HepG2 (cell line): Measurements from ENCODE around the gene VSTM4. TPM values are rescaled to one million over a fixed set of nuclear protein-coding genes. Genes with fewer than 3 reads are reported as not detected.

Experiments
- ATAC-seq: fragments of 200-7000 bp; cut with Tn5 transposase; 3 replicates; pipeline ENCODE4 v1.9.1; 2020; ENCODE audit warnings: mild to moderate bottlenecking, moderate library complexity
- BruUV-seq: library from RNA; stranded (reverse); fragments of 400-500 nt; replicated peaks from 2 replicates; lab custom pipeline; 2021; lab: Mats Ljungman, UMichigan
- CTCF ChIA-PET: fragments of 300-600 bp; formaldehyde crosslinking; extraction: SDS; loops from one replicate; lab custom pipeline; 2021; ENCODE audit warnings: low total read pairs, inconsistent platforms, low intra/inter-chr PET ratio; lab: Yijun Ruan, JAX
- POLR2A ChIA-PET: fragments of 350-600 bp; sonication (Branson Sonifier 250); formaldehyde crosslinking; loops from one replicate; lab custom pipeline; 2020; ENCODE audit warnings: antibody characterized with exemption, inconsistent platforms; lab: Yijun Ruan, JAX
- DNase-seq: peaks from one replicate; pipeline ENCODE4 v3.0.0-alpha.2; 2015; ENCODE audit warnings: low spot score
- FAIRE-seq: peaks from 3 replicates; lab custom pipeline; 2011; peaks lifted over from hg19 to GRCh38; lab: Jason Lieb, UNC
- H2AFZ ChIP-seq: one replicate; pipeline ENCODE4 v1.6.1; 2011; ENCODE audit warnings: low read length, inconsistent platforms
- H3K27ac ChIP-seq: fragments of 300-600 bp; 3 replicates; pipeline ENCODE4 v1.8.0; 2011; ENCODE audit warnings: mixed run types, mild to moderate bottlenecking, mixed read lengths, low read length, inconsistent platforms; ENCODE audit not compliant: insufficient read depth; ENCODE audit errors: extremely low read length
- H3K27me3 ChIP-seq, 2 experiments: fragments of 200-600 bp in 1 of 2; 2 replicates in 1 of 2; 3 replicates in 1 of 2; pipeline versions ENCODE4 v1.6.0 to v1.8.0; 2011; ENCODE audit warnings: low read length in 2 of 2, mild to moderate bottlenecking in 2 of 2, moderate library complexity in 2 of 2, inconsistent platforms in 1 of 2; ENCODE audit not compliant: insufficient read depth in 2 of 2, control insufficient read depth in 1 of 2
- H3K36me3 ChIP-seq, 2 experiments: fragments of 200-600 bp in 1 of 2; replicated peaks in 1 of 2; 2 replicates in 1 of 2; 3 replicates in 1 of 2; pipeline versions ENCODE4 v1.5.1 to v1.8.0; 2011; ENCODE audit warnings: low read length in 2 of 2, inconsistent platforms in 1 of 2; ENCODE audit not compliant: insufficient read depth in 2 of 2, control insufficient read depth in 1 of 2
- H3K4me1 ChIP-seq: 2 replicates; pipeline ENCODE4 v1.5.1; 2012; ENCODE audit warnings: low read length, inconsistent platforms; ENCODE audit not compliant: insufficient read depth
- H3K4me2 ChIP-seq: 2 replicates; pipeline ENCODE4 v1.6.0; 2011; ENCODE audit warnings: low read depth, low read length, inconsistent platforms
- H3K4me3 ChIP-seq, 3 experiments: fragments of 200-600 bp in 1 of 3; sonication (generic), shearing (Covaris generic) in 1 of 3; replicated peaks in 1 of 3; 2 replicates each; pipeline ENCODE4 v1.5.1; 2011 to 2016; ENCODE audit warnings: low read length in 3 of 3, inconsistent platforms in 2 of 3, low read depth in 2 of 3, mild to moderate bottlenecking in 2 of 3, control low read depth in 1 of 3, mixed read lengths in 1 of 3; ENCODE audit not compliant: insufficient read depth in 1 of 3
- H3K79me2 ChIP-seq: one replicate; pipeline ENCODE4 v1.6.1; 2011; ENCODE audit warnings: low read length, inconsistent platforms; ENCODE audit not compliant: insufficient read depth
- H3K9ac ChIP-seq: 2 replicates; pipeline ENCODE4 v1.6.0; 2011; ENCODE audit warnings: mild to moderate bottlenecking, low read depth, low read length, inconsistent platforms; ENCODE audit not compliant: insufficient read depth
- H3K9me3 ChIP-seq: 2 replicates; pipeline ENCODE4 v1.5.1; 2012; ENCODE audit warnings: mild to moderate bottlenecking, low read length
- H4K20me1 ChIP-seq: 2 replicates; pipeline ENCODE4 v1.6.0; 2011; ENCODE audit warnings: inconsistent platforms, mild to moderate bottlenecking, low read length, moderate library complexity; ENCODE audit not compliant: insufficient read depth
- CENPX ChIP-seq: sonication (generic); formaldehyde crosslinking; IDR thresholded peaks from 2 replicates; pipeline ENCODE4 v1.9.0; 2021; ENCODE audit warnings: mild to moderate bottlenecking, missing genetic modification reagents, moderate library complexity
- EHMT2 ChIP-seq: fragments of 200-600 bp; sonication (generic); IDR thresholded peaks from 2 replicates; pipeline ENCODE4 v1.7.0; 2017; ENCODE audit warnings: antibody characterized with exemption, low read depth, low read length, borderline replicate concordance
- ELF4 ChIP-seq: sonication (generic); formaldehyde crosslinking; IDR thresholded peaks from 2 replicates; pipeline ENCODE4 v1.5.0; 2020; ENCODE audit warnings: missing genetic modification reagents, mild to moderate bottlenecking, moderate library complexity, borderline replicate concordance
- HNF4G ChIP-seq, 2 experiments: sonication (generic) in 1 of 2; formaldehyde crosslinking in 1 of 2; IDR thresholded peaks; 2 replicates each; pipeline versions ENCODE4 v1.4.0 to v1.6.1; 2011 to 2020; ENCODE audit warnings: borderline replicate concordance in 2 of 2, low read depth in 2 of 2, mild to moderate bottlenecking in 2 of 2, low read length in 1 of 2, missing genetic modification reagents in 1 of 2, moderate library complexity in 1 of 2
- KLF11 ChIP-seq: IDR thresholded peaks from 2 replicates; pipeline ENCODE4 v1.6.1; 2016; ENCODE audit warnings: missing compliant biosample characterization
- MXD4 ChIP-seq: IDR thresholded peaks from 2 replicates; pipeline ENCODE4 v1.6.1; 2016; ENCODE audit warnings: mild to moderate bottlenecking, missing biosample characterization, missing genetic modification reagents
- NFE2 ChIP-seq: sonication (generic); formaldehyde crosslinking; IDR thresholded peaks from 2 replicates; pipeline ENCODE4 v1.4.0; 2020; ENCODE audit warnings: missing genetic modification reagents
- POLR2AphosphoS2 ChIP-seq: IDR thresholded peaks from 2 replicates; pipeline ENCODE4 v1.6.1; 2011; ENCODE audit warnings: low read depth, low read length, improper control_type of control experiment
- REPIN1 ChIP-seq: sonication (generic); formaldehyde crosslinking; IDR thresholded peaks from 2 replicates; pipeline ENCODE4 v1.8.0; 2022; ENCODE audit warnings: missing genetic modification reagents, low read depth, mild to moderate bottlenecking, borderline replicate concordance
- ZNF331 ChIP-seq: sonication (generic); formaldehyde crosslinking; IDR thresholded peaks from 2 replicates; pipeline ENCODE4 v1.4.0; 2020; ENCODE audit warnings: missing genetic modification reagents
- ZNF44 ChIP-seq: sonication (generic); formaldehyde crosslinking; IDR thresholded peaks from 2 replicates; pipeline ENCODE4 v1.5.1; 2020; ENCODE audit warnings: mild to moderate bottlenecking, missing genetic modification reagents
- ZNF850 ChIP-seq: sonication (generic); formaldehyde crosslinking; conservative IDR thresholded peaks from 2 replicates; pipeline ENCODE4 v1.9.0; 2021; ENCODE audit warnings: mild to moderate bottlenecking, missing genetic modification reagents
- ZSCAN9 ChIP-seq: IDR thresholded peaks from 2 replicates; pipeline ENCODE4 v1.6.1; 2016; ENCODE audit warnings: borderline replicate concordance
- WGBS: methylation state at CpG from one replicate; pipeline ENCODE4 v1.1.6; 2017; ENCODE audit warnings: low lambda C conversion rate; 5-methylcytosine and 5-hydroxymethylcytosine counted together
- in situ Hi-C: cut with HindIII; loops from 2 replicates; pipeline ENCODE4 v1.10.0; 2017; ENCODE audit warnings: low pct_unique_long_range_greater_than_20kb; ENCODE audit not compliant: extremely low pct_ligation_motif_present
- intact Hi-C: fragments of 100-400 bp; cut with micrococcal nuclease; formaldehyde crosslinking; loops from one replicate; pipeline ENCODE4 v1.10.0; 2022; ENCODE audit not compliant: unreplicated experiment
- polyA plus RNA-seq, 8 experiments: library from polyadenylated mRNA; depleted of rRNA in 3 of 8; stranded (reverse) in 7 of 8; unstranded in 1 of 8; fragments of >200 nt; fragmentation: Illumina TruSeq in 4 of 8; extraction: Trizol in 4 of 8; gene quantifications; 2 replicates each; pipeline versions ENCODE4 v1.2.1 to v1.2.3, GENCODE V29; 2011 to 2016; ENCODE audit warnings: low read depth in 4 of 8, missing spikeins in 1 of 8, mixed read lengths in 1 of 8; ENCODE audit not compliant: insufficient read depth in 1 of 8
- total RNA-seq, 5 experiments: library from RNA; depleted of rRNA; stranded (reverse); fragments of >200 nt; fragmentation: Illumina TruSeq; extraction: Trizol; gene quantifications; 2 replicates each; pipeline ENCODE4 v1.2.3, GENCODE V29; 2016; ENCODE audit warnings: low read depth in 1 of 5
- TF ChIP-seq, protein P1 (sequence below): sonication (generic); formaldehyde crosslinking; IDR thresholded peaks from 2 replicates; pipeline ENCODE4 v1.9.0; 2021; ENCODE audit warnings: missing genetic modification reagents, borderline replicate concordance
- TF ChIP-seq, protein P2 (sequence below): sonication (generic); formaldehyde crosslinking; IDR thresholded peaks from 2 replicates; pipeline ENCODE4 v1.8.0; 2022; ENCODE audit warnings: missing genetic modification reagents, mild to moderate bottlenecking, borderline replicate concordance
- TF ChIP-seq, protein P3 (sequence below): sonication (generic); formaldehyde crosslinking; IDR thresholded peaks from 2 replicates; pipeline ENCODE4 v1.4.0; 2020; ENCODE audit warnings: mild to moderate bottlenecking, low read depth, missing genetic modification reagents
- TF ChIP-seq, protein P4 (sequence below): sonication (generic); formaldehyde crosslinking; IDR thresholded peaks from 2 replicates; pipeline ENCODE4 v1.5.1; 2020; ENCODE audit warnings: missing genetic modification reagents, mild to moderate bottlenecking, borderline replicate concordance

Gene VSTM4
- total and polyA plus RNA-seq, 2 of the 13 experiments (the other 11 are each of a cell fraction or from before 2014, with no cell fraction given) = not detected

DNA sequence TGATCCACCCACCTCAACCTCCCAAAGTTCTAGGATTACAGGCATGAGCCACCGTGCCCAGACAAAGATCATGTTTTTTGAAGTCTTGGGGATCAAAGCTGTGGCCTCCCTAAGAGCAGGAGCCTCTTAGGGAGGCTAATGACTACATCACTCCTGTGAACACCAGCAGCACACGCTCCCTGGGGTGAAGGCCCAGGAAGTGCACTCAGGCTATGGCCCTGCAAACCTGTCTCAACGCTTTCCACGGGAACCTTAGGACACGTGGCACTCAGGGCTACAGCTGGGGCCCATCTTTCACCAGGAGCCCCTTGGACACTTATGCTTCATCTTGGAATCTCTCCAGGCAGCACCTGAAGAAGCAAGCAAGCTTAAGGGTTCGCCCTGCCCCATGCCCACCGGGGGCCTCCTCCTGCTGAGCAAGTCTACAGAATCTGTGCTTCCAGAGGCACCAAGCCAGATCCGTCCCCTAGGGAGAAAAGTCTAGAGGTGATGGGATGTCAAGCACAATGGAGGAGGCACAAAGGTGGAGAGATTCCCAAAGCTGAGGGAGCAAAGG lies 18.4 kb downstream of the VSTM4 start (continued):
- TF ChIP-seq EHMT2 = no peak
- TF ChIP-seq KLF11 (CRISPR knock-in tag) = no peak
- TF ChIP-seq HNF4G (IDR thresholded peaks at IDR 0.05; ENCODE audit: borderline replicate concordance, low read depth, low read length) = no peak
- TF ChIP-seq HNF4G (CRISPR knock-in tag; IDR thresholded peaks at IDR 0.05; ENCODE audit: borderline replicate concordance, low read depth) = no peak
- TF ChIP-seq, protein P1, sequence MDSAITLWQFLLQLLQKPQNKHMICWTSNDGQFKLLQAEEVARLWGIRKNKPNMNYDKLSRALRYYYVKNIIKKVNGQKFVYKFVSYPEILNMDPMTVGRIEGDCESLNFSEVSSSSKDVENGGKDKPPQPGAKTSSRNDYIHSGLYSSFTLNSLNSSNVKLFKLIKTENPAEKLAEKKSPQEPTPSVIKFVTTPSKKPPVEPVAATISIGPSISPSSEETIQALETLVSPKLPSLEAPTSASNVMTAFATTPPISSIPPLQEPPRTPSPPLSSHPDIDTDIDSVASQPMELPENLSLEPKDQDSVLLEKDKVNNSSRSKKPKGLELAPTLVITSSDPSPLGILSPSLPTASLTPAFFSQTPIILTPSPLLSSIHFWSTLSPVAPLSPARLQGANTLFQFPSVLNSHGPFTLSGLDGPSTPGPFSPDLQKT (CRISPR knock-in tag) = no peak
- no peak for TF ChIP-seq ZNF44
- no peak for TF ChIP-seq POLR2AphosphoS2
- TF ChIP-seq ZNF850 = no peak
- TF ChIP-seq, protein P2, sequence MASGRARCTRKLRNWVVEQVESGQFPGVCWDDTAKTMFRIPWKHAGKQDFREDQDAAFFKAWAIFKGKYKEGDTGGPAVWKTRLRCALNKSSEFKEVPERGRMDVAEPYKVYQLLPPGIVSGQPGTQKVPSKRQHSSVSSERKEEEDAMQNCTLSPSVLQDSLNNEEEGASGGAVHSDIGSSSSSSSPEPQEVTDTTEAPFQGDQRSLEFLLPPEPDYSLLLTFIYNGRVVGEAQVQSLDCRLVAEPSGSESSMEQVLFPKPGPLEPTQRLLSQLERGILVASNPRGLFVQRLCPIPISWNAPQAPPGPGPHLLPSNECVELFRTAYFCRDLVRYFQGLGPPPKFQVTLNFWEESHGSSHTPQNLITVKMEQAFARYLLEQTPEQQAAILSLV = no peak
- no peak for TF ChIP-seq NFE2 (CRISPR knock-in tag)
- no peak for TF ChIP-seq ZNF331

DNA sequence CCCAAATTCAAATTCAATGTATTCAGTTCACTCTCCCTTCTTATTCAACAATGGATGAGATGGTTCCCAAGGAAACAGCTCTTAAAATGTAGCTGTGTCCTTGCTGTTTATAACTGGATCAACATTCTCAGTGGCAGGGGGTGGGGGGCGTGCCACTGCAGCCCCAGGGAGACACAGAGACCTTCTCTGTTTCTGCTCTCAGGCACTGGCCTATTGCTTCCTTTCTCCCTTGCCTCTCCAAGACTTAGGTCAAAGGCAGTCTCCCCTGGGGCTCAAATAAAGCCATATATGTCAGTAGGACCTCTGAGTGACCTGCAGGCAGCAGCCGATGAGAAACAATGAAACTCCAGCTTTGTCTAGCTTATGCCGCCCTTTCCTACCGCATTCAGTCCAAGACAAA lies 20.7 kb downstream of the VSTM4 start:
- Histone ChIP-seq H3K9me3 (no peaks in the 10 kb centered on the region), H3K9ac (no peak overlapping the region), H3K27me3 (peaks cover 2 to 5% of the 10 kb centered on the region in 2 experiments; a peak in 2 of 5 replicates), H3K36me3 (no peaks in the 10 kb centered on the region), H2AFZ (no peak overlapping the region), H3K27ac (no peak overlapping the region), H4K20me1 (no peaks in the 10 kb centered on the region), H3K79me2 (no peaks in the 10 kb centered on the region), H3K4me1 (no peaks in the 10 kb centered on the region), H3K4me3 (no peak overlapping the region), H3K4me2 (no peak overlapping the region)
- TF ChIP-seq REPIN1 (CRISPR knock-in tag) (no peak), ZSCAN9 (no peak), CENPX (no peak), MXD4 (CRISPR knock-in tag) (no peak), ELF4 (CRISPR knock-in tag) (no peak)
- TF ChIP-seq, protein P3, sequence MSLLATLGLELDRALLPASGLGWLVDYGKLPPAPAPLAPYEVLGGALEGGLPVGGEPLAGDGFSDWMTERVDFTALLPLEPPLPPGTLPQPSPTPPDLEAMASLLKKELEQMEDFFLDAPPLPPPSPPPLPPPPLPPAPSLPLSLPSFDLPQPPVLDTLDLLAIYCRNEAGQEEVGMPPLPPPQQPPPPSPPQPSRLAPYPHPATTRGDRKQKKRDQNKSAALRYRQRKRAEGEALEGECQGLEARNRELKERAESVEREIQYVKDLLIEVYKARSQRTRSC (CRISPR knock-in tag) = no peak
- TF ChIP-seq, protein P4, sequence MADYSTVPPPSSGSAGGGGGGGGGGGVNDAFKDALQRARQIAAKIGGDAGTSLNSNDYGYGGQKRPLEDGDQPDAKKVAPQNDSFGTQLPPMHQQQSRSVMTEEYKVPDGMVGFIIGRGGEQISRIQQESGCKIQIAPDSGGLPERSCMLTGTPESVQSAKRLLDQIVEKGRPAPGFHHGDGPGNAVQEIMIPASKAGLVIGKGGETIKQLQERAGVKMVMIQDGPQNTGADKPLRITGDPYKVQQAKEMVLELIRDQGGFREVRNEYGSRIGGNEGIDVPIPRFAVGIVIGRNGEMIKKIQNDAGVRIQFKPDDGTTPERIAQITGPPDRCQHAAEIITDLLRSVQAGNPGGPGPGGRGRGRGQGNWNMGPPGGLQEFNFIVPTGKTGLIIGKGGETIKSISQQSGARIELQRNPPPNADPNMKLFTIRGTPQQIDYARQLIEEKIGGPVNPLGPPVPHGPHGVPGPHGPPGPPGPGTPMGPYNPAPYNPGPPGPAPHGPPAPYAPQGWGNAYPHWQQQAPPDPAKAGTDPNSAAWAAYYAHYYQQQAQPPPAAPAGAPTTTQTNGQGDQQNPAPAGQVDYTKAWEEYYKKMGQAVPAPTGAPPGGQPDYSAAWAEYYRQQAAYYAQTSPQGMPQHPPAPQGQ (CRISPR knock-in tag) = no peak
- in situ Hi-C loops = no loop called here
- CTCF ChIA-PET = no interaction called here
- FAIRE-seq = no peak
- no peak for DNase-seq
- no TSS peak for BruUV-seq
- no peak for ATAC-seq
- 65% methylated on average over 4 of the region's 4 CpGs for WGBS
- POLR2A ChIA-PET = no interaction called here
- intact Hi-C loops = no loop called here
